ENCODE results near the gene SMPX.

DNA sequence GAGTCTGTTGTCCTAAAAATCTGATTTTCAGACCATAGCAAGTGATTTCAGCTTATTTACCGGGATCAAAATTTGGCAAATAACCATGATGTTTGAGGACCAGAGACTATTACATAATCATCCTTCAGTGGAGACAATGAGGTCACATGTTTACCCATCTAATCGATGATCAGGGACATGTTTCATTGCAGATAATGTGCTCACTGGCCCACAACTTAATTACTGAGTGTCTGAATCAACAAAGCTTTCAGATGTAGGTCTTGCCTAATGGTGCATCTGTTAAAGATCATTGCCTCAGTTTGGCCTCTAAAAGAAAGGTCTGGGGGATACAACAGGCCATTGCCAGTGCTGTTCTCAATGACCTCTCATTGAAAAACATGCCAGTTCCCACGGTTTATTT is 56.9 kb downstream of the SMPX start:
- TF ChIP-seq, protein P1, sequence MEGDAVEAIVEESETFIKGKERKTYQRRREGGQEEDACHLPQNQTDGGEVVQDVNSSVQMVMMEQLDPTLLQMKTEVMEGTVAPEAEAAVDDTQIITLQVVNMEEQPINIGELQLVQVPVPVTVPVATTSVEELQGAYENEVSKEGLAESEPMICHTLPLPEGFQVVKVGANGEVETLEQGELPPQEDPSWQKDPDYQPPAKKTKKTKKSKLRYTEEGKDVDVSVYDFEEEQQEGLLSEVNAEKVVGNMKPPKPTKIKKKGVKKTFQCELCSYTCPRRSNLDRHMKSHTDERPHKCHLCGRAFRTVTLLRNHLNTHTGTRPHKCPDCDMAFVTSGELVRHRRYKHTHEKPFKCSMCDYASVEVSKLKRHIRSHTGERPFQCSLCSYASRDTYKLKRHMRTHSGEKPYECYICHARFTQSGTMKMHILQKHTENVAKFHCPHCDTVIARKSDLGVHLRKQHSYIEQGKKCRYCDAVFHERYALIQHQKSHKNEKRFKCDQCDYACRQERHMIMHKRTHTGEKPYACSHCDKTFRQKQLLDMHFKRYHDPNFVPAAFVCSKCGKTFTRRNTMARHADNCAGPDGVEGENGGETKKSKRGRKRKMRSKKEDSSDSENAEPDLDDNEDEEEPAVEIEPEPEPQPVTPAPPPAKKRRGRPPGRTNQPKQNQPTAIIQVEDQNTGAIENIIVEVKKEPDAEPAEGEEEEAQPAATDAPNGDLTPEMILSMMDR (IDR thresholded peaks at IDR 0.05; ENCODE audit: insufficient read depth, low read length, poor library complexity, severe bottlenecking): no peak
- TF ChIP-seq EZH2phosphoT487 (conservative IDR thresholded peaks at IDR 0.05; ENCODE audit: low read length): no peak
